GM10266 (cell line): Measurements from ENCODE around the gene NAPG.

ENCODE experiments used
- DNase-seq: peaks from one replicate; pipeline ENCODE4 v3.0.0; 2012; ENCODE audit errors: extremely low spot score
- TF ChIP-seq, protein P1 (sequence below): IDR thresholded peaks from 2 replicates; pipeline ENCODE4 v1.5.1; 2012; ENCODE audit warnings: mild to moderate bottlenecking, low read depth; ENCODE audit not compliant: control insufficient read depth, insufficient read depth; ENCODE audit errors: missing control alignments

Gene NAPG

DNA sequence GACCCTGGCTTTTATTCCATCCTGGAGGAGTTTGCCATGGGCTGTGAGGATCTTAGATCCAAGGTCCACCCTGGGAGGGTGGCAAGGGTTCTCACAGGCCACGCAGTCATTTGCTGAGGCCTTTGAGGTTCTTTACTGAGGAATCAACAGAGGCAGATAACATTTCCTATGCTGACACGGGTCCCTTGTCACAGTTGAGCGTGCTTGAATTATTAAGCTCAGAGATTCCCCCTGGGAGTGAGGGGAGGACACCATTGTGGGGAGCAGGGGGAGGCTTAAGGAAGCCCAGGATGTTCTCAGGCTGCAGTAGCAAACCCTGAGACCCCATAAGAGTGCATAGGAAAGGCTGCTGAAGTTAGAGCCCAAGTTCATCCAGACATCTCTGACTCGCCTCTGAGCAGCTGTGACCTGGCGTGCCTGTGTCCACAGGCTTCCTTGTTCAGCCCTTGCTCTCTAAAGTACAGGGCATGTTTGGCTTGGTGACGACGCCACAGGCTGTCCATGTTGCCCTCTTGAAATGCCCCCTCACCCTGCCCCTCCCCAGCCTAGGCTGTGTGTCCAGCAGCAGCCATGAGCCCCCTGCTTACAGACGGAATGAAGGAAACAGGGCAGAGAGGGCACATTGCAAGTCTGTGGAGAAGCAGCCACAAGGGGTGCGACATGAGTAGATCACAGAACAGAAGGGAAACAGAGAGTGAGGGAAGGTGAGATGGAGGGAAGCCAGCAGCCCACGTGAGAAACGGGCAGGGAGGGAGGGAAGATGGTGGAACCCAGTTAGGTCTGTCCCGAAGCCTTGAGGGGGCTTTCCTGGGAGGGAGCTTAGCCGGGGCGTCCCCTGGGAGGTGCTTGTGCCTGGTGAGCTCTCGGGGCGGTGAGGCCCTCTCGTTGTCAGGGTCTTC is 34.0 kb downstream of the NAPG start:
- TF ChIP-seq, protein P1, sequence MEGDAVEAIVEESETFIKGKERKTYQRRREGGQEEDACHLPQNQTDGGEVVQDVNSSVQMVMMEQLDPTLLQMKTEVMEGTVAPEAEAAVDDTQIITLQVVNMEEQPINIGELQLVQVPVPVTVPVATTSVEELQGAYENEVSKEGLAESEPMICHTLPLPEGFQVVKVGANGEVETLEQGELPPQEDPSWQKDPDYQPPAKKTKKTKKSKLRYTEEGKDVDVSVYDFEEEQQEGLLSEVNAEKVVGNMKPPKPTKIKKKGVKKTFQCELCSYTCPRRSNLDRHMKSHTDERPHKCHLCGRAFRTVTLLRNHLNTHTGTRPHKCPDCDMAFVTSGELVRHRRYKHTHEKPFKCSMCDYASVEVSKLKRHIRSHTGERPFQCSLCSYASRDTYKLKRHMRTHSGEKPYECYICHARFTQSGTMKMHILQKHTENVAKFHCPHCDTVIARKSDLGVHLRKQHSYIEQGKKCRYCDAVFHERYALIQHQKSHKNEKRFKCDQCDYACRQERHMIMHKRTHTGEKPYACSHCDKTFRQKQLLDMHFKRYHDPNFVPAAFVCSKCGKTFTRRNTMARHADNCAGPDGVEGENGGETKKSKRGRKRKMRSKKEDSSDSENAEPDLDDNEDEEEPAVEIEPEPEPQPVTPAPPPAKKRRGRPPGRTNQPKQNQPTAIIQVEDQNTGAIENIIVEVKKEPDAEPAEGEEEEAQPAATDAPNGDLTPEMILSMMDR: peak; percentile 7
- peak; percentile 60 for DNase-seq

DNA sequence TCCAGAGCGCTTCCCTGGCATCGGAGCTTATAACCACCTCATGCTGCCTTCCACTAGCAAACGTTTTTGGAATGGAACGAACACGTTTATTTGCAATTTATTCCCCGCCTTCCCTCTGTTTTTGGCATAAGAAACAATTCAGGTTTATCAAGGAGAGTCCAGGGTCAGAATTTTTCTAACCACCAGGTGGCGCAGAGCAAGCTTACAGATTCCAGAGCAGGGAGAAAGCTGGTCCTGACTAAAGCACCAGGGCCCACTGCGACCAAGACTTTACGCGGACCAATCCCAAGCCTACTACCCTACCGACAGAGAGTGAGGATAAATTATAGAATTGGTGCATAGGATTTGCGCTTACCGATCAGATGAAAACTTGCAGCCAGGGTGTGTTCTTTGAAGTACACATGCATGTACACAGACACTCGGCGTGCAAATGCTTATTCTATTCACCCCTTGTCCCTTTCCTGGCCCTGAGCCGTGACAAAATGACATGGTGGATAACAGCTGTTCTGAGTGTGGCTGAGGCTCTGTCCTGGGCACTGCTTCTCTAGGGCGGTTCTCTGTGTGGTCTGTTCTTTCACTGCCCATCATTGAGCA is 34.7 kb downstream of the NAPG start:
- peak; percentile 63 for DNase-seq
- TF ChIP-seq, protein P1: peak; percentile 70

DNA sequence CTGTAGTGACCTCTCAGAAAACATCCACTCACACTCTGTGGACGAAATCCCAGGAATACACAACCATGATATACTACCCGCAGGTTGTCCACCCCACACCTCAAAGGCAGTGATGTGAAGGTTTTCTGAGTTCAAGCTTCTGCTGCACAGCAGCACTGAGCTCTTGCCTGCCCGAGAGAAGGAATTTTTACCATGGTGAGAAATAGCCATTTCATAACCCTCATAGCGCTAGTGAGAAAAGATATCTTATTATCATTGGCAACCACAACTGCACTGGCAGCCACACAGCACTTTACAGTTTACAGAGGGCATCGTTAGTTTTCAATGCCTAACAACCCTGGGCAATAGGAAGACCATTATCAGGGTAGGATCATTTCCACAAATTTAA is 36.9 kb downstream of the NAPG start:
- TF ChIP-seq, protein P1: no peak
- DNase-seq: no peak

GRCh38 chr18:10563886-10564285 is 38.1 kb downstream of the NAPG start:
- DNase-seq: no peak
- TF ChIP-seq, protein P1: no peak

DNA sequence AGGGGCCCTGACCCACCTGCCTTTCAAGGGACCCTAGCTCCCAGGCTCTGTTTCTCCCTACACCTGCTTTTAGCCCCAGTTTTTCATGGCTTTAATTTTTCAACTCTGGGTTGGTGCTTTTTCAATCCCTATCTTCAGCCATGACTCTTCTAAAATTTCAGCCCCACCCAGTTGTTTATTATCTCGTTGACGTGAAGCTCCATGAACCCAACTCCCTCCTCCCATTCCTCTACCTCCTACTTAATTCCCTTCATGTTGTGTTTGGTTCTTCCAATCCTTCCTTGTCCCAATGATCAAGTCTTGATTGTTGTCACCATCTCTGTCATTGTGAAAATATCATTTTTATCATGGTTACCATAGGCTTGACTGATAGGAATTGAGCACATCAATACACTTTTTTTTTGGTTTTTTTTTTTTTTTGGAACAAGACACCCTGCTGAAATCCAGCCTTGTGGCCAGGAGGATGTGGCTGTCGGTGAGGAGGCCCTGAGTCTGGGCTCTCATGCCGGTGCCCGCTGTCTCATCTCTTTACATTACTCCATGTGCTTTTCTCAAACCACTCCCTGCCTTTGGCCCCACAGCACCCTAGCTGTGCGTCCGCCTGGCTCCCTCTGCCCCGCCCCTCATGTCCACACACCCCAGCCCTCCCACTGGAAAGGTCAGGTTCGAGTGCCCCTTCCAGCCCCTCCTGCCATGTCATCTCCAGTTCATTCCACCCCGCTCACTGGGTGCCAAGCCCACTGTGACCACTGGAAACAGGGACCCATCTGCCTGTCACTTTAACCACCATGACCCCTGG is 39.3 kb downstream of the NAPG start:
- DNase-seq: no peak
- TF ChIP-seq, protein P1: no peak

GRCh38 chr18:10565835-10566234 is 40.0 kb downstream of the NAPG start:
- no peak for DNase-seq
- TF ChIP-seq, protein P1: no peak
